Activated naive CD4-positive, alpha-beta T cell treated with anti-CD3 and anti-CD28 coated beads for 36 hours (primary cell): ENCODE measurements around the gene IL1RN. TPM values are rescaled to one million over a fixed set of nuclear protein-coding genes. Genes with fewer than 3 reads are reported as not detected.

Experiments
- CTCF ChIA-PET: fragments of 350-600 bp; sonication (Branson Sonifier 250); formaldehyde crosslinking; loops from one replicate; lab custom pipeline; 2021; ENCODE audit warnings: antibody characterized with exemption; lab: Charles Lee
- DNase-seq: peaks from one replicate; pipeline ENCODE4 v3.0.0-alpha.2; 2020
- H3K27ac Mint-ChIP-seq: one replicate; pipeline ENCODE4 v1.8.0; 2021; ENCODE audit warnings: mild to moderate bottlenecking, mixed read lengths
- H3K27me3 Mint-ChIP-seq: one replicate; pipeline ENCODE4 v1.8.0; 2021; ENCODE audit warnings: low read depth, mixed read lengths
- H3K36me3 Mint-ChIP-seq: one replicate; pipeline ENCODE4 v1.8.0; 2021; ENCODE audit warnings: low read depth, mixed read lengths
- H3K4me1 Mint-ChIP-seq: one replicate; pipeline ENCODE4 v1.8.0; 2021; ENCODE audit warnings: low read depth, mixed read lengths
- H3K4me3 Mint-ChIP-seq: one replicate; pipeline ENCODE4 v1.8.0; 2021; ENCODE audit warnings: mild to moderate bottlenecking, moderate library complexity, mixed read lengths
- H3K9me3 Mint-ChIP-seq: one replicate; pipeline ENCODE4 v1.8.0; 2021; ENCODE audit warnings: mixed read lengths
- intact Hi-C: fragments of 100-400 bp; cut with micrococcal nuclease; formaldehyde crosslinking; loops from one replicate; pipeline ENCODE4 v1.15.1; 2023
- total RNA-seq, 2 experiments: library from RNA; stranded (reverse); gene quantifications; one replicate each; pipeline ENCODE4 v1.2.3, GENCODE V29; 2021

IL1RN gene
- total RNA-seq, 2 experiments from 2014 or later: 0.77 to 1.2 TPM

DNA sequence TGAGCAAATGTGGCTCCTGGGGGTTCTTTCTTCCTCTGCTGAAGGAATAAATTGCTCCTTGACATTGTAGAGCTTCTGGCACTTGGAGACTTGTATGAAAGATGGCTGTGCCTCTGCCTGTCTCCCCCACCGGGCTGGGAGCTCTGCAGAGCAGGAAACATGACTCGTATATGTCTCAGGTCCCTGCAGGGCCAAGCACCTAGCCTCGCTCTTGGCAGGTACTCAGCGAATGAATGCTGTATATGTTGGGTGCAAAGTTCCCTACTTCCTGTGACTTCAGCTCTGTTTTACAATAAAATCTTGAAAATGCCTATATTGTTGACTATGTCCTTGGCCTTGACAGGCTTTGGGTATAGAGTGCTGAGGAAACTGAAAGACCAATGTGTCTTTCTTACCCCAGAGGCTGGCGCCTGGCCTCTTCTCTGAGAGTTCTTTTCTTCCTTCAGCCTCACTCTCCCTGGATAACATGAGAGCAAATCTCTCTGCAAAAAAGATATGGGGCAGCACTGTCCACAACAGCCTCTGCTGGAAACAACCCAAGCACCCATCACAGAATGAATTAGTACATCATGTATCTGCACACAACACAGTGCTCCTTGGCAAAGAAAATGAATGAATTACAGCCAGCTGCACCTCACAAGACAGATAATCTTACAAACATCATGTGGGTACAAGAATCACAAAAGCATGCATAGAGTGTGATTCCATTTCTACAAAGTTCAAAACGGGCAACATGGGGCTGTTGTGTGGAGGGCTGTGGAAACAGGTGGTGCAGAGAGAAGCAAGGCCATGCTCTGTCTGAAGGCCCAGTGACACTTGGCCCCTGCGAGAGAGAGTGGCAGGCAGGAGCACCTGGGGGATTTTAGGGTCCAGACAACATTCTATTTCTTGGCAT is 6.6 kb downstream of the IL1RN start:
- Mint-ChIP-seq H3K9me3 (no peaks in the 10 kb centered on the region), H3K36me3 (no peaks in the 10 kb centered on the region), H3K4me1 (peaks cover 31% of the 10 kb centered on the region), H3K27me3 (no peaks in the 10 kb centered on the region), H3K27ac (no peak overlapping the region), H3K4me3 (no peak overlapping the region)
- CTCF ChIA-PET: interaction anchor here (0.6 to 6.4 kb wide), 8 partner anchors 26 to 71 kb away, joined by 4 to 157 read pairs (median 9); no protein-coding TSS in a partner anchor
- intact Hi-C loops: no loop called here
- peak; percentile 56 for DNase-seq

- CTCF ChIA-PET: interaction anchor here (0.6 to 6.4 kb wide), 10 partner anchors 11 to 250 kb away, joined by 3 to 157 read pairs (median 6); no protein-coding TSS in a partner anchor
- H3K4me1 Mint-ChIP-seq: peaks cover 32% of the 10 kb centered on the region
- no peaks in the 10 kb centered on the region for H3K27me3 Mint-ChIP-seq
- no peak for DNase-seq
- no peak overlapping the region for H3K27ac Mint-ChIP-seq
- no peaks in the 10 kb centered on the region for H3K9me3 Mint-ChIP-seq
- H3K4me3 Mint-ChIP-seq: no peak overlapping the region
- no peaks in the 10 kb centered on the region for H3K36me3 Mint-ChIP-seq
- intact Hi-C loops: loop anchor here (5.0 kb wide), 1 partner anchor 258 kb away; no protein-coding TSS in a partner anchor
These were observed 7.3 kb downstream of the IL1RN start for GRCh38 chr2:113134717-113135116.

DNA sequence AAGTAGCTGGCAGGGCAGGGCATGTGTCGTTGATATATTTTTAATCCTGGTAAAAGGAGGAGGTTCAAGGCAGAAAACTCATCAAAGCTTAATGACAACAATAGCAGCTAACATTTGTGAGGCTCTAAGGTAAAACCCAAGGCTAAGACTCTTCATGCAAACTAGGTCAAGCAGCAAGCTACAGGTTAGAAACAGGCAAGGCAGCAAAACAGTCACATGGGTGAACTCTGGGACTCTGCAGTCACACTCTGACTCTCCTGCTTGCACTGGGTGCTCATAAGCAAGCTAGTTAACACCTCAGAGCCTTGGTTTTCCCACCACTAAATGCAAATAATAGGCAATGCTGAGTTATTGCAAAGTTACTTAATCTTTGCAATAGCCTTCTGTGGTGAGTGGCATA is 7.9 kb downstream of the IL1RN start:
- intact Hi-C loops: loop anchor here (5.0 kb wide), 1 partner anchor 257 kb away; no protein-coding TSS in a partner anchor
- no peaks in the 10 kb centered on the region for H3K27me3 Mint-ChIP-seq
- CTCF ChIA-PET: interaction anchor here (0.6 to 6.4 kb wide), 13 partner anchors 11 to 249 kb away, joined by 3 to 157 read pairs (median 5); no protein-coding TSS in a partner anchor
- no peak for DNase-seq
- H3K4me3 Mint-ChIP-seq: no peak overlapping the region
- no peaks in the 10 kb centered on the region for H3K36me3 Mint-ChIP-seq
- H3K9me3 Mint-ChIP-seq: no peaks in the 10 kb centered on the region
- peaks cover 32% of the 10 kb centered on the region for H3K4me1 Mint-ChIP-seq
- no peak overlapping the region for H3K27ac Mint-ChIP-seq

DNA sequence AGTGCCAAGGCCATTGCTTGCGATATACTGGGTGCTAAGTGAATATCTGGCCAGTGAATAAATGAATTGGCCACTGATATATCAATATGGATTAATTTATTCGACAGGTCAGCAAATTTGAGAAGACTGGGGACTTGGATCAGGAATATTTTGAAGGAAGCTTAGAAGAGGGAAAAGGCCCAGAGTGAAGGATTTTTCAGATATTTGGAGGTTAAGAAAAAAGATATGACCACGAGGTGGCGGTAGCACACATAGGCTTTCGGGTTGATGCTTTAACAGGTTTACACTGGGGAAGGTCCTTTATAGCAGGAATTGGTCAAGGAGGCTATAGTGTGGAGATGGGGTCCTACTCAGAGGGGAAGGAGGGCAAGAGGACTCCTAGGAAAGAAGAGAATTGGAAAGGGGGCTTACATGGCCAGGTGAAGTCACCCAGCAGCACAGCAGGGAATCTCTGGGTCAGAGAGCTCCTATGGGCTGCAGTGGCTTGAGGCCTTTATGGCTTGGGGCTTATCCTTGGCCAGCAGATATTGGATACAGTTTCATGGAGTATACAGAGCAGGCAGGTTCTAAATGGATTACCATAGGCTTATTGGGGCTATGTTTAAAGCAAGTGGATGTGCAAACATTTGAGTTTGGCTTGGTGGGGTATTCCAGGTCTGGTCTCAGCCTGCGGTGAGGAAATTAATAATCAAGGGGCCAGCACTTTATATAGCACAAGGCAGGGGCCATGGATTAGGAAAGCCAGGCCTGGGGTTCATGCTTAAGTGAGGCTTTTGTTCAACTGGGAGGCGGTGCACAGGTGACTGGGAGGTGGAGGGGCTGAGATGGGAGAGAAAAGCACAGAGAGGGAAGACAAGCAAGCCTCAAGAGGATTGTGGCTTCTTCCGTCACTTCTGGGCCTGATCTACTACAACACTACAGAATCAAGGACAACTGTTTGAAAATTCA is 9.7 kb downstream of the IL1RN start:
- no peaks in the 10 kb centered on the region for H3K9me3 Mint-ChIP-seq
- H3K4me1 Mint-ChIP-seq: peaks cover 32% of the 10 kb centered on the region
- CTCF ChIA-PET: interaction anchor here (0.5 to 6.4 kb wide), 49 partner anchors 9 to 423 kb away, joined by 3 to 157 read pairs (median 4); partner anchors contain the start of genes IL1RN and PSD4
- no peaks in the 10 kb centered on the region for H3K27me3 Mint-ChIP-seq
- DNase-seq: peak; percentile 65
- no peaks in the 10 kb centered on the region for H3K36me3 Mint-ChIP-seq
- intact Hi-C loops: loop anchor here (1.0 to 5.0 kb wide), 4 partner anchors 53 to 255 kb away; no protein-coding TSS in a partner anchor
- H3K4me3 Mint-ChIP-seq: no peak overlapping the region
- no peak overlapping the region for H3K27ac Mint-ChIP-seq

DNA sequence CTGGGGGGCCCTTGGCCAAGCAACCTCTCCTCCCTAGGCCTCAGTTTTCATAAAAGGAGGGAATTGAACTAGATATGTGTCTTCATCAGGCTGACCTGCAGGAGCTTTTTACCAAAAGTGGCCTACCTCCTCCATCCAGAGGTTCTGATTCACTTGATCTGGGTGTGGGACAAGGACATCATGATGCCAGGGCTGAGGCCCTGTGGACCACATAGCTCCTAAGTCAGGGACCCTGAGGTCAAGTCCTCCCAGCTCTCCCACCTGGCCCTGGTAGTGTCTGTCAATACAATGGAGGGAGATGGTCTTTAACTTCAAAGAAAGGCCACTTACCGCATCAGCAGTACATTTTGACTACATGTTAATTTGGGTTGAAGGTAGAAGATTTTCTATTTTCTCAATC is 10.4 kb downstream of the IL1RN start:
- no peaks in the 10 kb centered on the region for H3K36me3 Mint-ChIP-seq
- CTCF ChIA-PET: interaction anchor here (0.5 to 6.4 kb wide), 45 partner anchors 9 to 299 kb away, joined by 3 to 157 read pairs (median 5); partner anchors contain the start of gene PSD4
- intact Hi-C loops: loop anchor here (1.0 to 5.0 kb wide), 9 partner anchors 20 to 254 kb away; no protein-coding TSS in a partner anchor
- H3K4me3 Mint-ChIP-seq: no peak overlapping the region
- no peaks in the 10 kb centered on the region for H3K9me3 Mint-ChIP-seq
- no peaks in the 10 kb centered on the region for H3K27me3 Mint-ChIP-seq
- H3K4me1 Mint-ChIP-seq: peaks cover 32% of the 10 kb centered on the region
- no peak overlapping the region for H3K27ac Mint-ChIP-seq
- no peak for DNase-seq

DNA sequence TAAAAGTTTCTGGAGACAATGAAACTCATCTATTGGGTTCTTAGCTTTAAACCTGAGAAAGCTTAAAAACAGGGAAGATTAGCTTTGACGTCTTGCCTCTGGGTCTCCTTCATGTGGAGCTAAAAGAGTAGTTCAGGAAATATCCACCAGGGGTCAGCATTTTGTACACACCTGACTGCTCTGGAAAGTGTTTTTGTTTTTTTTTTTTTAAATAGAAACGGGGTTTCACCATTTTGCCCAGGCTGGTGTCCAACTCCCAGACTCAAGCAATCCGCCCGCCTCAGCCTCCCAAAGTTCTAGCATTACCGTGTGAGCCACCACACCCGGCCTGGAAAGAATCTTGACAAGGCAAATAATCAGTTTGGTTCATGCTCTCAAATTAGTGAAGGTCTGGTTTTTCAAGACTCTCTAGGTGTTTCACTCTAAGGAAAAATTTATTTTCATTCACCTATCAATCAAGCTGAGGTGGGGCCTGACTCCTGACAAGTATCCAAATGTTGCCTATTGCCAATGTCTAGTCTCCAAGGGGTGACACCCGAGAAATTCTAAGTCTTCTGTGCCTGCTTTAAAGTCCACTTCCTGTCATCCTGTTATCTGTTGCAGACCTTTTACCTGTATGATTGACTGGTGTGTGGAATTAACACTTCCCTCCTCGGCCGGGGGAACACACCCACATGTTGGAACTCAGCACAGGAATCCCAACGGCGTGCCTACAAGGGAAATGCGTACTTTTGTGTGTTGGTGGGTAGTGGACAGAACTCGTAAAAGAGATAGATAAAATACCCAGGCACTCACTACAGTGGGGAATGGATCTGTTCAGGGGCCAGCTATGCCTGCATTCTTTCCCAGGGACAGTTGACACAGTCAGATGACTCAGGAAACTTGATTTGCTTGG is 11.3 kb downstream of the IL1RN start:
- Mint-ChIP-seq H3K27me3 (no peaks in the 10 kb centered on the region), H3K36me3 (no peaks in the 10 kb centered on the region), H3K9me3 (no peaks in the 10 kb centered on the region), H3K27ac (peak overlapping the region; percentile 30), H3K4me3 (peak overlapping the region; percentile 25), H3K4me1 (peaks cover 29% of the 10 kb centered on the region)
- intact Hi-C loops: loop anchor here (1.0 to 5.0 kb wide), 6 partner anchors 20 to 254 kb away; no protein-coding TSS in a partner anchor
- CTCF ChIA-PET: interaction anchor here (0.5 to 6.4 kb wide), 45 partner anchors 10 to 300 kb away, joined by 3 to 157 read pairs (median 5); partner anchors contain the start of gene PSD4
- peak; percentile 65 for DNase-seq

GRCh38 chr2:113141451-113141850 is 14.1 kb downstream of the IL1RN start:
- Mint-ChIP-seq H3K36me3 (no peaks in the 10 kb centered on the region), H3K4me3 (no peak overlapping the region), H3K27me3 (no peaks in the 10 kb centered on the region), H3K9me3 (peaks cover 5% of the 10 kb centered on the region), H3K27ac (no peak overlapping the region), H3K4me1 (peaks cover 24% of the 10 kb centered on the region)
- intact Hi-C loops: no loop called here
- DNase-seq: no peak
- CTCF ChIA-PET: interaction anchor here (0.6 to 6.0 kb wide), 9 partner anchors 16 to 250 kb away, joined by 3 to 95 read pairs (median 4); partner anchors contain the start of gene PSD4

- no peak overlapping the region for H3K27ac Mint-ChIP-seq
- no peak overlapping the region for H3K4me3 Mint-ChIP-seq
- peaks cover 18% of the 10 kb centered on the region for H3K4me1 Mint-ChIP-seq
- DNase-seq: no peak
- H3K9me3 Mint-ChIP-seq: peaks cover 5% of the 10 kb centered on the region
- CTCF ChIA-PET: interaction anchor here (0.6 to 2.3 kb wide), 8 partner anchors 16 to 340 kb away, joined by 3 to 7 read pairs (median 4); no protein-coding TSS in a partner anchor
- no peaks in the 10 kb centered on the region for H3K36me3 Mint-ChIP-seq
- no peaks in the 10 kb centered on the region for H3K27me3 Mint-ChIP-seq
- intact Hi-C loops: no loop called here
These were observed 14.9 kb downstream of the IL1RN start for GRCh38 chr2:113142290-113142689.

GRCh38 chr2:113144259-113144658 is 16.9 kb downstream of the IL1RN start:
- H3K9me3 Mint-ChIP-seq: peaks cover 5% of the 10 kb centered on the region
- no peak for DNase-seq
- intact Hi-C loops: no loop called here
- H3K4me1 Mint-ChIP-seq: no peaks in the 10 kb centered on the region
- no peaks in the 10 kb centered on the region for H3K36me3 Mint-ChIP-seq
- H3K4me3 Mint-ChIP-seq: no peak overlapping the region
- no peak overlapping the region for H3K27ac Mint-ChIP-seq
- CTCF ChIA-PET: interaction anchor here (0.7 to 1.9 kb wide), 3 partner anchors 37 to 55 kb away, joined by 3 to 5 read pairs (median 4); no protein-coding TSS in a partner anchor
- H3K27me3 Mint-ChIP-seq: no peaks in the 10 kb centered on the region

DNA sequence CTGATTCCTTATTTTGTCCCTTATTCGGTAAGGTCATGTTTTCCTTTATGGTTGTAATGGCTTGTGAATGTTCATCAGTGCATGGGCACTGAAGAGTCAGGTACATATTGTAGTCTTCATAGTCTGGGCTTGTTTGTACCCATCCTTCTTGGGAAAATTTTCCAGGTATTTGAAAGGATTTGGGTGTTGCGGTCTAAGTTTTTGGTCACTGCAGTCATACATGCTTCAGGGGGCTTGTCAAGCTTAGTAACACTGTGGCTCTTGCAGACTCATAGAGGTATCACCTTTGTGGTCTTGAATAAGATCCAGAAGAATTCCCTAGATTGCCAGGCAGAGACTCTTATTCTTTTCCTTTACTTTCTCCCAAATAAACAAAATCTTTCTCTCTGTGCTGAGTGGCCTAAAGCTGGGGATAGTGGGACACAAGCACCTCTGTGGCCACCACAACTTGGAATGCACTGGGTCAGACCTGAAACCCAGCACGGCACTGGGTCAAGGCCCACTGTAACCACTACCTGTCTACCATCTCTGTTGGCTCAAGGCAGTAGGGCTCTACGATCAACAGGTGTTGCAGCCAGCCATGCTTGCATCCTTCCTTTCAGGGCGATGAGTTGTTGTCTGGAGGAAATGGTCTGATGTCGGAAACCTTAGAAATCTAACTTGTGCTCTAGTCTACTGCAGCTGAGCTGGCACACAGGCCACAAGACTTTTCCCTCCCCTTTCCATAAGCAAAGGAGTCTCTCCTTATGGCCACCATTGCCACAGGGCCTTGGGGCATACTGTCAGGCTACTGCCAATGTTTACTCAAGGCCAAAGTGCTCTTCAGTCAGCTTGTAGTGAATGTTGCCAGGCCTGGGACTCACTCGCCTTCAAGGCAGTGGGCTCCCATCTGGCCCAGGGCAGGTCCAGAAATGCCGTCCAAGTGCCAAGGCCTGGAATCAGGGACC is 21.5 kb downstream of the IL1RN start:
- no peaks in the 10 kb centered on the region for H3K27me3 Mint-ChIP-seq
- intact Hi-C loops: no loop called here

More for the DNA sequence above, 21.5 kb downstream of the IL1RN start:
- H3K36me3 Mint-ChIP-seq: no peaks in the 10 kb centered on the region
- H3K4me1 Mint-ChIP-seq: no peaks in the 10 kb centered on the region
- H3K4me3 Mint-ChIP-seq: no peak overlapping the region
- H3K27ac Mint-ChIP-seq: no peak overlapping the region
- CTCF ChIA-PET: interaction anchor here (1.0 to 1.8 kb wide), 5 partner anchors 11 to 50 kb away, joined by 3 to 7 read pairs (median 5); partner anchors contain the start of gene PSD4
- no peak for DNase-seq
- peaks cover 5% of the 10 kb centered on the region for H3K9me3 Mint-ChIP-seq
